ENCODE measurements around the gene FCAR.

DNA sequence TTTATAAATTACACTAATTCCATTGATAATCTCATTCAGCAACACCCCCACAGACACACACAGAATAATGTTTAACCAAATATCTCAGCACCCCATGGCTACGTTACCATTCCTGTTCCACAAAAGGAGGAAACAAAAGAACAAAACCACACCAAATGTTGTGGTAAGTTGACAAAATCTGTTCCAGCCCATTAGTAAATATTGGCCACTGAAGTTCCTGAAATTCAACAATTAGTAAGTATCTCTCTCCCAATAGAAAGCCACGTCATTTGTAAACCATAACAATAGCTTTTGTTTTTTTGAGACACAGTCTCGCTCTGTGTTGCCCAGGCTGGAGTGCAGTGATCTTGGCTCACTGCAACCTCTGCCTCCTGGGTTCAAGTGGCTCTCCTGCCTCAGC is 2.3 kb upstream of the FCAR start:
- TF ChIP-seq CTCF (IDR thresholded peaks at IDR 0.05), result no peak
- no peak for TF ChIP-seq ZFX (IDR thresholded peaks at IDR 0.05; ENCODE audit: borderline replicate concordance)

Measured in 22Rv1 (cell line).